ENCODE results near the gene JAM3. TPM values are rescaled to one million over a fixed set of nuclear protein-coding genes. Genes with fewer than 3 reads are reported as not detected.

JAM3 gene
- polyA plus RNA-seq, 1 of the 3 experiments (the other 2 are of a cell fraction) = 56.8 TPM

GRCh38 chr11:134097166-134097565 is 28.3 kb downstream of the JAM3 start:
- no peak overlapping the region for H3K4me3 ChIP-seq (ENCODE audit: low read depth in 2 of 2, low read length in 1 of 2)
- no peaks in the 10 kb centered on the region for H3K27me3 ChIP-seq (ENCODE audit: insufficient read depth)
- H3K36me3 ChIP-seq (replicated peaks in 1 of 2; ENCODE audit: control insufficient read depth in 1 of 2, insufficient read depth in 2 of 2, low read length in 1 of 2) = no peaks in the 10 kb centered on the region
- no peak overlapping the region for H2AFZ ChIP-seq (ENCODE audit: low read depth)
- H3K9me3 ChIP-seq = no peaks in the 10 kb centered on the region
- DNase-seq = no peak
- 88% methylated on average over 3 of the region's 3 CpGs for WGBS (ENCODE audit: low lambda C conversion rate)
- ChIA-PET CTCF (interaction anchor here (0.8 to 3.6 kb wide), 6 partner anchors 13 to 47 kb away, joined by 3 to 11 read pairs (median 4); no protein-coding TSS in a partner anchor), POLR2A (no interaction called here)
- H4K20me1 ChIP-seq (ENCODE audit: insufficient read depth) = 0 out of 2 replicates have a peak, but pooled peaks cover 7% of the 10 kb centered on the region
- no peaks in the 10 kb centered on the region for H3F3A ChIP-seq (replicated peaks; ENCODE audit: insufficient read depth)
- H3K9ac ChIP-seq = no peak overlapping the region
- peaks cover 0 to 4% of the 10 kb centered on the region in 2 experiments; a peak in 1 of 4 replicates for H3K4me1 ChIP-seq (ENCODE audit: control insufficient read depth in 1 of 2, insufficient read depth in 2 of 2, low read depth in 1 of 2, low read length in 1 of 2)
- H3K27ac ChIP-seq (ENCODE audit: low read depth in 2 of 2, low read length in 1 of 2) = no peak overlapping the region
- peaks cover 17% of the 10 kb centered on the region for H3K79me2 ChIP-seq (ENCODE audit: insufficient read depth)
- no peaks in the 10 kb centered on the region for H3K9me2 ChIP-seq
- TF ChIP-seq SMC3 (IDR thresholded peaks at IDR 0.05; ENCODE audit: low read depth, low read length) (no peak), EZH2phosphoT487 (IDR thresholded peaks at IDR 0.05; ENCODE audit: borderline replicate concordance, low read depth) (no peak), YY1 (IDR thresholded peaks at IDR 0.05; ENCODE audit: low read depth) (no peak), FOSL2 (IDR thresholded peaks at IDR 0.05; ENCODE audit: borderline replicate concordance, low read depth) (no peak), GABPA (IDR thresholded peaks at IDR 0.05; ENCODE audit: low read depth) (no peak), FOXJ3 (CRISPR knock-in tag; IDR thresholded peaks at IDR 0.05) (no peak), FOXM1 (IDR thresholded peaks at IDR 0.05; ENCODE audit: low read depth) (no peak), ZBTB33 (IDR thresholded peaks at IDR 0.05; ENCODE audit: borderline replicate concordance, low read depth) (no peak), PBX3 (IDR thresholded peaks at IDR 0.05) (no peak), JUND (IDR thresholded peaks at IDR 0.05) (no peak), TCF12 (IDR thresholded peaks at IDR 0.05) (no peak), REST (IDR thresholded peaks at IDR 0.05; ENCODE audit: low read depth, low read length) (no peak), POLR2AphosphoS5 (IDR thresholded peaks at IDR 0.05; ENCODE audit: low read depth, low read length) (no peak), CTCF (IDR thresholded peaks at IDR 0.05) (no peak), RAD21 (IDR thresholded peaks at IDR 0.05; ENCODE audit: low read length) (no peak), RFX5 (IDR thresholded peaks at IDR 0.05; ENCODE audit: low read length) (no peak), USF1 (IDR thresholded peaks at IDR 0.05; ENCODE audit: borderline replicate concordance, low read depth) (no peak)
- H3K4me2 ChIP-seq = no peak overlapping the region
